GM18502 (cell line): ENCODE data around the gene GSTM4.

Experiments used
- ATAC-seq: cut with Tn5 transposase; IDR thresholded peaks from one replicate; pipeline ENCODE4 v1.9.1; 2021; ENCODE audit warnings: mild to moderate bottlenecking; ENCODE audit not compliant: unreplicated experiment, poor library complexity

GSTM4 gene

DNA sequence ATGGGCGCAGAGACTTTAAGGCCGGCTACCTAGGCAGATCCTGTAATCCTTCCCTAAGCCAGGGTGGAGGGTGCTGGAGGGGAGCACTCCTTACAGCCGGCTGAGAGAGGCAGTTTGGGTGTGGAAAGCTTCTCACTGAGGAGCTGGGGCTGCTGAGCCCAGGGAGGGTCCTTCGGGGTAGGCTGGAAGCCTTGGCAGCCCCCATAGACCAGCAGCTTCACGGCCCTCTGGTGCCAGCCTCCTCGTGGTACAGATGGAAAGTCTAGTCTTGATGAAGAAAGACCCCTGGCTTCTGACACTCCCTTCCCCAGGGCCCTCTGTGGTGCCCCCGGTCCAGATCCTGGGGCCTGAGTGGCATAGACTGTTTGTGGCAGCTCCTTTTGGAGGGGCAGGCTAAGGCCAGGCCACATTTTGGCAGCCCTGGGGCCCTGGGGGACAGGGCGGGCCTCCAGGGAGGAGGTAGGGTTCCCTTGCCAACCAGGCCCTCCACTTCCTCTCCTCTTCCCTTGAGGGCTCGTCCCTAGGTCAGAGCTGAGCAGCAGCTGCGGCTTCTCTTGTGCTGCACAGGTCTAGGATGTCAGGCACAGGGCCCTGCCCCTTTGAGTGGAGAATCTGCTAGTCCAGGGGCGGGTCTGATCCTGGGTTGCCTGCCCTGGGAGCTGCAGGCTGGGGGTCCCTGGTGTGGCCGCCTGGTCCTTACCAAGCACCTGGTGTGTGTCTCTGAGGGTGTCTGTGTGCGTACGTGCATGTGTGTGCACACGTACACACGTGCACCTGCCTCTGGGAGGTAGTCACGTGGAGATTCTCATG, 31.5 kb upstream of the GSTM4 start:
- no peak for ATAC-seq

DNA sequence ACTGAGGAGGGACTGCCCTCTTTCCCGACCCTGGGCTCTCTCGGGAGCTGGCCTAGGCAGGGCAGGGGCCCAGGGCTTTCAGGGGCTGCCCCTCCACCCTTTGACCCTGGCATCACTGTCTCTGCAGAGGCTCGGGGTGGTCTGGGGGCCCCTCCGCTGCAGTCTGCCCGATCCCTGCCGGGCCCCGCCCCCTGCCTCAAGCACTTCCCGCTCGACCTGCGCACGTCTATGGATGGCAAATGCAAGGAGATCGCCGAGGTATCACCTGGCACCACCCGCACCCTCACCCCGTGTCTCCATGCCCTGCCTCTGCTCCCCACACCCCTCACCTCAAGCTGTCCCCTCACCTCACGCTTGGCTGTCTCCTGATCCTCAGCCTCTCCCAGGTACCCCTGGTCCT, 30.7 kb upstream of the GSTM4 start:
- ATAC-seq: no peak

DNA sequence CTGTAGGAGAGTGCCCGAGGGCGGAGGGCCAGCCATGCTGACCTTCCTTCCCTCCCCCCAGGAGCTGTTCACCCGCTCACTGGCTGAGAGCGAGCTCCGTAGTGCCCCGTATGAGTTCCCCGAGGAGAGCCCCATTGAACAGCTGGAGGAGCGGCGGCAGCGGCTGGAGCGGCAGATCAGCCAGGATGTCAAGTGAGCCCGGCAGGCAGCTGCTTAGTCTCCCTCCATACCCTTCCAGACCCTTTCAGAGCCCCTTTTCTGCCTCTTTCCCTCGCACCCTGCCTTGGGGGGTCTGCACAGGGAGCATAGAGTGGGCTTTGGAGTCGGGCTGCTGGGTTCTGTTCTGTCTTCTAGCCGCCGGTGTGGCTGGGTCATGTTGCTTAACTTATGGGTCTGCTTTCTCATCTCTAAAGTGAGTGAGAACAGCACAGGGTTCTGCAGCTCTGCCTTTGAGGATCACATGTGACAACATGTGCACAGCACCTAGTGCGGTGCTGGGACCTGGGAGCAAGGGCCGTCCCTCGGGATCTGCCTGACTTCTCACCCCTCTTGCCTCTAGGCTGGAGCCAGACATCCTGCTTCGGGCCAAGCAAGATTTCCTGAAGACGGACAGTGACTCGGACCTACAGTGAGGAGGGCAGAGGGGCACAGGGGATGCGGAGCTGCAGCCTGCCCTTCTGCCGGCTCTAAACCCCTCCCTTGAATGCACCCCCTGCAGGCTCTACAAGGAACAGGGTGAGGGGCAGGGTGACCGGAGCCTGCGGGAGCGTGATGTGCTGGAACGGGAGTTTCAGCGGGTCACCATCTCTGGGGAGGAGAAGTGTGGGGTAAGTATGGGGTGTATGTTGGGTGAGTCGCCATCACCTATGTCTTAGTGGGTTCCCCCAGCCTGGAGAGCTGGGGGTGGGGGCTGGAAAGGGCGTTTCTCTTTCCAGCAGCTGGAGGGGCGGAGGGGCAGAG, 30.0 kb upstream of the GSTM4 start:
- no peak for ATAC-seq

DNA sequence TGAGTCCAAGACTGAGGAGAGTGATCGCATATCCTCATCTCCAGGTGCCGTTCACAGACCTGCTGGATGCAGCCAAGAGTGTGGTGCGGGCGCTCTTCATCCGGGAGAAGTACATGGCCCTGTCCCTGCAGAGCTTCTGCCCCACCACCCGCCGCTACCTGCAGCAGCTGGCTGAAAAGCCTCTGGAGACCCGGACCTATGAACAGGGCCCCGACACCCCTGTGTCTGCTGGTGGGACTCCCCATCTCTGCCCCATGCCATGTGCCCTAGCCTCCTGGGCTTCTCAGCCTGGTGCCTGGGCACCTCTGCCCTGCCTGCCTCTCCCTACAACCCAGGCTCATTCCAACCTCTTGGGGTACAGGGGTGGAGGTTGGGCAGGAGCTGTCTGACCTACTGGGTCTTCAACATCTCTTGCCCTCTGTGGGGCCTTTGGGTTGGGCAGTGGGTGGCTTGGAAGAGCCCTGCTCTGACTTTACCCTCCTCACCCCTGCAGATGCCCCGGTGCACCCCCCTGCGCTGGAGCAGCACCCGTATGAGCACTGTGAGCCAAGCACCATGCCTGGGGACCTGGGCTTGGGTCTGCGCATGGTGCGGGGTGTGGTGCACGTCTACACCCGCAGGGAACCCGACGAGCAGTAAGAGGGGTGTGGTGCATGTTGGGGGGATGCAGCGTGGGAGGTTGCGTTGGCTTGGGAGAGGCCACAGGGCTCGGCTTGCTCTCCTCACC, 29.1 kb upstream of the GSTM4 start:
- ATAC-seq: no peak

DNA sequence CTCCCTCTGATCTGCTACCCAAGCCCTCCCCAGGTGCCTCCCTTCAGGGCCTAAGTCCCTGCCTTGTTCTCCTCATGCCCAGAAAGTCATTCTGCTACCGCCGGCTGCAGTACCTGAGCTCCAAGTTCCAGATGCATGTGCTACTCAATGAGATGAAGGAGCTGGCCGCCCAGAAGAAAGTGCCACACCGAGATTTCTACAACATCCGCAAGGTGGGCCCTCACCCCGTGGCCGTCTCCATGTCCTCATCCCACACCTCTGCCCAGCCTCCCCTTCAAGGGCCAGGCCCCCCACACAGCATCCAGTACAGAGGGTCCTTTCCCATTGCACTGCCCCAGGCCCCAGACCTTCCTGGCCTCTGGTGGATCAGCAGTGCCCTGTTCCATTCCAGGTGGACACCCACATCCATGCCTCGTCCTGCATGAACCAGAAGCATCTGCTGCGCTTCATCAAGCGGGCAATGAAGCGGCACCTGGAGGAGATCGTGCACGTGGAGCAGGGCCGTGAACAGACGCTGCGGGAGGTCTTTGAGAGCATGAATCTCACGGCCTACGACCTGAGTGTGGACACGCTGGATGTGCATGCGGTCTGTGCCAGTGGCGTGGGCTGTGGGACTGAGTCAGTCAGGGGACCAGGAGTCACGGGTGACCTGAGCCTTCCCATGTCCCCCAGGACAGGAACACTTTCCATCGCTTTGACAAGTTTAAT, 28.1 kb upstream of the GSTM4 start:
- ATAC-seq: no peak

DNA sequence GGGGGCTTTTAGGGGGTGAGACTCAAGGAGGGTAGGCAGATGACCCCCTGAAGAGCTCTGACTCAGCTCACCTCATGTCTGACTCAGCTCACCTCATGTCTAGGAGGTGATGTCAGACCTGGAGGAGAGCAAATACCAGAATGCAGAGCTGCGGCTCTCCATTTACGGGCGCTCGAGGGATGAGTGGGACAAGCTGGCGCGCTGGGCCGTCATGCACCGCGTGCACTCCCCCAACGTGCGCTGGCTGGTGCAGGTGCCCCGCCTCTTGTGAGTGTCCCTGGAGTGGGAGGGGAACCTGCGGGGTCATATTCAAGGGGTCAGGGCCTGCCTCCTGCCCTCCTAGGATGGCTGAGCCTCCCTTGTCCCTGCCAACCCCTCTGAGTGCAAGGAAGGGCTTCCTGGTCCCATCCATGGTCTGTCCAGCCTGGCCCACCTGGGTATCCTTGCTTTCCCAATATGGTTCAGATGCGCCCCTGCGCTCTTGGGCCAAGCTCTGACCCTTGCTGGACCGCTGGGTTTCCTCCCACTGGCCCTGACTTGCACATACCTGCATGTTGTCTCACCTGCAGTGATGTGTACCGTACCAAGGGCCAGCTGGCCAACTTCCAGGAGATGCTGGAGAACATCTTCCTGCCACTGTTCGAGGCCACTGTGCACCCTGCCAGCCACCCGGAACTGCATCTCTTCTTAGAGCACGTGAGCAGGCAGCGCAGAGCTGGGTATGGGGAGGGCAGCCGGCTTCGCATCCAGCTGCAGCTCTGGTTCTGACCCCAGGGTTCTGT, 27.2 kb upstream of the GSTM4 start:
- no peak for ATAC-seq

DNA sequence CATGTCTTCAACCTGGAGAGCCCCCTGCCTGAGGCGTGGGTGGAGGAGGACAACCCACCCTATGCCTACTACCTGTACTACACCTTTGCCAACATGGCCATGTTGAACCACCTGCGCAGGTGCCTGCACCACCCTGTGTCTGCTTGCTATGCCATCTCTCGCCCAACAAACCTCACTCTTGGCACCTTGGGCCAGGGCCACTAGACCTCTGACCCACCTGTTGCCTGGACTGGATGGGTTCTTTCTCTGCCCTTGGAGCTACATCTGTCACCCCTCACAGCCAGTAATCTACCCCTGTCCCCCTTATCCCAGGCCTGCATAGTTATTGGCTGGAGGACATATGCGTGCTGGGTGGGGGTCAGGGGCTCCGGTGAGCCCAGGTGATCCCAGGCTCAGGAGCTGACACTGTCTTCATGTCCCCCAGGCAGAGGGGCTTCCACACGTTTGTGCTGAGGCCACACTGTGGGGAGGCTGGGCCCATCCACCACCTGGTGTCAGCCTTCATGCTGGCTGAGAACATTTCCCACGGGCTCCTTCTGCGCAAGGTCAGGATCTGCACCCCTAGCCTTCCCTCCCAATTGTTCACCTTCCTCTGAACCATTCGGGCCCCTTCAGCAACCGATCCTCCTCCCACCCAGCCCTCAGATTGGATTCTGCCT, 26.4 kb upstream of the GSTM4 start:
- no peak for ATAC-seq

DNA sequence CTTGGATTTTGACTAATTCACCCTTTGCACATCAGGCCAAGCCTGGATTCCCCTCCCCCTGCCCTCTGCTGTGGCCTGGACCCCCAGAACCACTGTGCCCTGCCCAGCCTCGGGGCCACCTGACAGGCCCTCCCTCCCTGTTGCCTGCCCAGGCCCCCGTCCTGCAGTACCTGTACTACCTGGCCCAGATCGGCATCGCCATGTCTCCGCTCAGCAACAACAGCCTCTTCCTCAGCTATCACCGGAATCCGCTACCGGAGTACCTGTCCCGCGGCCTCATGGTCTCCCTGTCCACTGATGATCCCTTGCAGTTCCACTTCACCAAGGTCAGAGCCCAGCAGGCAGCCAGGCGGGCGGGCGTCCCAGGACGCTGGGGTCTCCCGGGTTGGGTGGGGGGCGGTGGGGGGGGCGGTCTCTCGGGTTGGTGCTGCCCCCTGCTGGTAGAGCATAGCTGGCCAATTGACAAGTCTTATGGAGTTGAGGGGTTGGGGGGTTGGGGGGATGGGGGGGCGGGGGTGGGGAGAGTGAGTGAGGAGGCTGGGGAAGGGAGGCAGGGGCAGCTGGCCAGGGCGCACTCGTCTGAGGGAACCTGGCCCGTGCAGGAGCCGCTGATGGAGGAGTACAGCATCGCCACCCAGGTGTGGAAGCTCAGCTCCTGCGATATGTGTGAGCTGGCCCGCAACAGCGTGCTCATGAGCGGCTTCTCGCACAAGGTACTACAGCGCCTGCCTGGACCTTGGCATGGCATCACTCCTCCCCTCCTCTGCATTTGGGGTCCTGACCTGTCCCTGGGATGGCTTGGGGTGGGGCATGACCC, 25.6 kb upstream of the GSTM4 start:
- ATAC-seq: no peak

DNA sequence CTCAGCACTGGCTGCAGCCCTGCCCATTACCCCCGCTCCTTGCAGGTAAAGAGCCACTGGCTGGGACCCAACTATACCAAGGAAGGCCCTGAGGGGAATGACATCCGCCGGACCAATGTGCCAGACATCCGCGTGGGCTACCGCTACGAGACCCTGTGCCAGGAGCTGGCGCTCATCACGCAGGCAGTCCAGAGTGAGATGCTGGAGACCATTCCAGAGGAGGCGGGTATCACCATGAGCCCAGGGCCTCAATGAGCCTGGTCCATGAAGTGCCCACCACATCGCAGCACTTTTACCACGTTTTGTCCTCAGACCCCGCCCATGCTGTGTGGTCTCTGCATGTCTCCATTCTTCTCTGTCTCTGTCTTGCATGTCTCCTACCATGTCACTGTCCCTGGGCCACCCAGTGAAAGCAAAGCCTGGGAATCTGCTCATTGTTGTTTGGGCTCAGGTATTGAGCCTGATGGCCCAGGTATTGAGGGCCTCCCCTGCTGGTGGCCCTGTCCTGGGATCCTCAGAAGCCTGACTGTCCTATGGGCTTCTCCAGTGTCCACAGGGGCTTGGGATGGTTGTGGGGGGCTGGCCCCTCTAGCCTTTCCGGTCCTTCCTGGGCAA, 24.9 kb upstream of the GSTM4 start:
- ATAC-seq: no peak

DNA sequence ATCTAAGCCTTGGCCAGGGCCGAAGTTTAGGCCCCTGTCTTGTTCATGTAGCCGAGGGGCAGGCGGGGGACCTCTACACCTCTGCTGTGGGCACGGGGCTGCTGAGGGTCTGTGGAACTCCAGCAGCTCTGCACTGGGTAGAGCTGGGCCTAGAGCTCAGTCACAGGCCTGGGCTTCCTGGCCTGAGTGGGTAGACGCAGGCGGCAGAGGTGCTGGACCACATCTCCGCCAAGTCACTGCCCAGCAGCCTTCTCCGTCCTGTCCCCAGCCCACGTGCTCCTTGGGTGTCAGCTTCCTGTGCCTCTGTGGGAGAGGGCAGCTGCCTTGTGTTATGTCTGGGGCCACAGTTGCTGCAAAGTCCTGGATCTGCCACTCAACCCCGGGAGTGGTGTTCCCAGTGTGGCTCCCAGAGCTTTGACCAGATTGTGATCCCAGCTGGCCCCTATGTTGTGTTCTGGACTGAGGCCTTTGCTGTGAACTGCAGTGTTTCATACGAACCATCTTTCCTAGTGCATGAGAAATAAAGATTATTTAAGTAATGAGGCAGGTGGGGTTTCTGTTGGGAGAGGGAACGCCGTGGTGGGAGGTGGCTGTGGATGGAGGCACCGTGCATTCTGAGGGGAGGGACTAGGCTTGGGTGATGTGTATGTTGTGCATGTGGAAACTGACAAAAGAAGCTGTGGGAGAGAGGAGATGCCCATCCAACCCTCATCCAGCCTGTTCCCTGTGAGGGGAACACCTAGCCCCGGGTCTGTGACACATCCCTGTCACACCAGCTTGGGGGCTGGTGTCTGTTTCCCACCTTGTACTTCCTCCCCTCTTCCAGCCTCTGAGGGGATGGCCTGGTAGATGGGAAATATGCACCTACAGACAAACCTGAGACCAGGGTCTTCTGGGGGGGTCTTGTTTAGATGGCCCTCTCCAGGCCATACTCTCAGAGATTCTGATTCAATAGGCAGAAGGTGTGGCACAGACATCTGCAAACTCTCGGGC, 24.1 kb upstream of the GSTM4 start:
- ATAC-seq: no peak

DNA sequence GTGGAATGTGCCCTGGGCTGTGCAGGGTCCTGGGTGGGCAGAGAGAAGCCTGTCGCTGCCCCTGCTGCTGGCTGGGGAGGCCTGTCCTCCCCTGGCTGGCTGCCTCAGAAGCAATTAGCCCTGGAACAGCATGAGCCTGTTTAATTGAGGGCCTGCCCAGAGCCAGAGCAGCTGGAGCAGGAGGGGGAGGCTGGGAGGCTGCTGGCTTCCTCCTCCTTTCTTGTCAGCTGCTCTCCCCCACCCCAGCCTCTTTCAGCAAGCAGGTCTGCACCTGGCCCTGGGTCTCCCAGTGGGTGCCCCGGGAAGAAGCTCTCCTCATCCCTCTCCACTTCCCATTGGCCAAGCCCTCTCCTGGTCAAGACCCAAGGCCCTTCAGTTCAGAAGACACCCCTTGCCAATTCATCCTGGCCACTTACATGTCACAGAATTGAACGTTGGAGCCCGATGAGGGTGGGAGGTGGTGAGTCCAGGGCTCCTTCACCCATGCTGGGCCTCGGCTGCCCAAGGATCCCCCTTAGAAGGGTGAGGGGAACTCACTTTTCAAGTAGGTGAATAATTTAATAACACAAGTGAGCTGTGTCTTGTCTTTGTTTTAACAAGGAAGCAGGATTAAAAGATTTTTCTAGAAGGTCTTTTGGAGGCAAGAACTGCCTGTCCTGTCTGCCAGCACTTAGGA, 23.1 kb upstream of the GSTM4 start:
- ATAC-seq: no peak

DNA sequence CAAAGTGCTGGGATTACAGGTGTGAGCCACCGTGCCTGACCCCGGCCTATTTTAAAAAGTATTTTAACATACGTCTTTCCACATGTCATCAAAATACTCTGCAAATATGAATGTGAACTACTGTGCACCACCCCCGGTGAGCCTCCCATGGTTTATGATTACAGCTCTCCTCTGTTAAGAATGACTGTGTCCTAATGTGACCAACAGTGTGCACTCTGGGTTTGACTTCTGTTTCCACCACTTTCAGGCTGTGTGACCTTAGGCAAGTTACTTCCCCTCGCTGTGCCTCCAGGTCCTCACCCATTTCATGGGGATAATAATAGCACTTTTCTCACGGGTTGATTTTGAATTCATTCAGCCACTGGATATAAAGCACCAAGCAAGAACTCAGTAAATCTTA, 21.6 kb upstream of the GSTM4 start:
- no peak for ATAC-seq

DNA sequence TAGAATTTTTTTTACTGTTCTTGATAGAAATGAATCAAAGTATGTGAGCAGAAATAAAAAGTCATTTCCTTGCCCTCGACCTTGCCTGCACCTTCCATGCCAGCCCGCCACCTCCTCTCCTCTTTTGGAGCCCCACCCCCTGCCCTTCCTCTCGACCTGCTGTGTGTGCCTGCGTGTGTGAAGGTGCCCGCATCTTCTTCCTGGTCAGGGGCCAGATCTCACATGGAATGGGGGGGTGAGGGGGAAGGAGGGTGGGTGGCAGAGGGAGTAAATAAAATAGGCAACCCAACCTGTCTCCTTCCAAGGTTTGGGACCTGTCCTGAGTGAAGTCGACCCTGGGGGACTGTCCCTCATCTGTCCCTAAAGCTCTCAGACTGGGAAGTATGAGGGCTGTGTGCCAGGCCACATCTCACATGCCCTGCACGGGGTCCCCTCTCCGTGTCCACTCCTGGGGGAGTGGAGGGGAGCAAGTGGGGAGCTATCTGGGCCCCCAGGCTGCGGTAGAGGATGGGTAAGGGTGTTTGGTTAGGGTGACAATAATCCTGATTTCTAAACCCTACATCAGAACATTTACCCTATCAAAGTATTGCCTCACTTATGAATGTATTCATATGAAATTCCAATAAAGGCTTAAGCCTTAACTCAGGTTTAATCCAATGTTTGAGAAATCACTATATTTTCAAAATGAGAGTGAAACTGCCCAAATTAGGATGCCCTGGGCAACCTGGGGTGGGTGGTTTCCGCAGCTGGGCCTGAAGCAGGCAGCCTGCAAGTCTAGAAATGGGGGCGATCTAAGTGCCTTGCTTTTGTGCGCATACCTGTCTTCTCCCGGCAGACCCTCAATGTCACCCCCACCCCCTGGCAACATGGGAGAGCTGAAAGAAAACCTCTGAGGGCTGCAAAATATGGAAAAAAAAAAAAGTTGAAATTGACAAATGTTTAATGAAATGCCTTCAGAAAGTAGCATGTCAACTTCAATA, 20.8 kb upstream of the GSTM4 start:
- no peak for ATAC-seq

DNA sequence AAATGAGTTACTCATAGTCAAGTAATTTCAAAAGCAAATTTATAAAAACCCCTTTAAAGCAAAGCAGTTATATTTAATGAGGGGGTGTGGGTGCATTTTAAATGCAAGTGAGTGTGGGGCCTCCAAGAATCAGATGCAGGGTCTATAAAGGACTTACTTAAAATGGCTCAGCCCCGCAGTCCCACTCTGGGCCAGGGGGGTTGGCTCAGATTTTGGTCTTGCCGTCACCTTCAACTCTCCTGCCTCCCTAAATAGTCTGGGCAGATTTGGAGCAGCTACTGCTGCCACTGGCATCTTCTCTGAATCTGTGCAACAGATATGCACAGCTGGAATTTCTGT, 20.1 kb upstream of the GSTM4 start:
- ATAC-seq: no peak
